HEK293 (cell line): ENCODE measurements around the gene TMEM222.

Source experiments
- CTCF ChIA-PET: fragments of 350-600 bp; formaldehyde crosslinking; extraction: SDS; loops from one replicate; lab custom pipeline; 2021; ENCODE audit warnings: antibody characterized with exemption; lab: Yijun Ruan, JAX
- POLR2A ChIA-PET: fragments of 300-600 bp; formaldehyde crosslinking; extraction: SDS; loops from one replicate; lab custom pipeline; 2020; ENCODE audit warnings: antibody characterized with exemption, inconsistent platforms; lab: Yijun Ruan, JAX
- H3K27ac ChIP-seq: fragments of 200-500 bp; sonication (Bioruptor generic); 2 replicates; pipeline ENCODE4 v1.5.1; 2014; ENCODE audit warnings: low read depth, low read length, control low read depth, inconsistent platforms; ENCODE audit errors: extremely low read depth
- H3K36me3 ChIP-seq, 2 experiments: fragments of 200-500 bp in 1 of 2; sonication (Bioruptor generic) in 1 of 2; 1 replicate in 1 of 2; 2 replicates in 1 of 2; pipeline ENCODE4 v1.5.1; 2014 to 2017; ENCODE audit warnings: inconsistent platforms in 2 of 2, low read length in 2 of 2; ENCODE audit not compliant: control insufficient read depth in 2 of 2, insufficient read depth in 1 of 2
- H3K4me1 ChIP-seq: fragments of 200-500 bp; sonication (Bioruptor generic); 2 replicates; pipeline ENCODE4 v1.5.1; 2014; ENCODE audit warnings: mild to moderate bottlenecking, low read length, inconsistent platforms; ENCODE audit not compliant: control insufficient read depth, insufficient read depth
- H3K4me3 ChIP-seq: 2 replicates; pipeline ENCODE4 v1.5.1; 2011; ENCODE audit warnings: low read depth, mild to moderate bottlenecking, control low read depth, low read length, moderate library complexity
- H3K9me3 ChIP-seq: fragments of 200-500 bp; sonication (Bioruptor generic); 2 replicates; pipeline ENCODE4 v1.5.1; 2014; ENCODE audit warnings: low read depth, low read length, inconsistent platforms; ENCODE audit not compliant: control insufficient read depth, insufficient read depth
- MYNN ChIP-seq: fragments of 450-650 bp; formaldehyde crosslinking; IDR thresholded peaks from 2 replicates; pipeline ENCODE4 v1.5.1; 2016; ENCODE audit warnings: missing biosample characterization, missing genetic modification characterization, borderline replicate concordance
- REPIN1 ChIP-seq: fragments of 450-650 bp; formaldehyde crosslinking; IDR thresholded peaks from 2 replicates; pipeline ENCODE4 v1.5.1; 2017; ENCODE audit warnings: missing biosample characterization, missing genetic modification characterization, low read depth
- ZBTB20 ChIP-seq: fragments of 450-650 bp; formaldehyde crosslinking; IDR thresholded peaks from 2 replicates; pipeline ENCODE4 v1.5.1; 2016; ENCODE audit warnings: missing biosample characterization, missing genetic modification characterization
- ZBTB21 ChIP-seq: fragments of 450-650 bp; formaldehyde crosslinking; IDR thresholded peaks from 2 replicates; pipeline ENCODE4 v1.5.1; 2017; ENCODE audit warnings: missing biosample characterization, missing genetic modification characterization
- ZEB2 ChIP-seq: fragments of 450-650 bp; formaldehyde crosslinking; IDR thresholded peaks from 2 replicates; pipeline ENCODE4 v1.5.1; 2016; ENCODE audit warnings: missing biosample characterization, missing genetic modification characterization
- ZNF112 ChIP-seq: fragments of 450-650 bp; formaldehyde crosslinking; IDR thresholded peaks from 2 replicates; pipeline ENCODE4 v1.5.0; 2017; ENCODE audit warnings: missing biosample characterization, missing genetic modification characterization
- ZNF146 ChIP-seq: fragments of 450-650 bp; formaldehyde crosslinking; IDR thresholded peaks from 2 replicates; pipeline ENCODE4 v1.5.1; 2016; ENCODE audit warnings: missing biosample characterization, missing genetic modification characterization
- ZNF239 ChIP-seq: fragments of 450-650 bp; formaldehyde crosslinking; IDR thresholded peaks from 2 replicates; pipeline ENCODE4 v1.5.1; 2016; ENCODE audit warnings: missing biosample characterization, missing genetic modification characterization
- ZNF391 ChIP-seq: fragments of 450-650 bp; formaldehyde crosslinking; IDR thresholded peaks from 2 replicates; pipeline ENCODE4 v1.5.1; 2016; ENCODE audit warnings: low read depth, missing biosample characterization, missing genetic modification characterization, borderline replicate concordance
- ZNF416 ChIP-seq: fragments of 450-650 bp; formaldehyde crosslinking; IDR thresholded peaks from 2 replicates; pipeline ENCODE4 v1.5.1; 2016; ENCODE audit warnings: missing biosample characterization, missing genetic modification characterization
- TF ChIP-seq, protein P1 (sequence below): fragments of 450-650 bp; formaldehyde crosslinking; IDR thresholded peaks from 2 replicates; pipeline ENCODE4 v1.5.1; 2016; ENCODE audit warnings: missing biosample characterization, missing genetic modification characterization
- TF ChIP-seq, protein P2 (sequence below): fragments of 450-650 bp; formaldehyde crosslinking; IDR thresholded peaks from 2 replicates; pipeline ENCODE4 v1.5.1; 2016; ENCODE audit warnings: missing biosample characterization, missing genetic modification characterization
- TF ChIP-seq, protein P3 (sequence below): fragments of 450-650 bp; formaldehyde crosslinking; IDR thresholded peaks from 2 replicates; pipeline ENCODE4 v1.5.1; 2016; ENCODE audit warnings: missing biosample characterization, missing genetic modification characterization

TMEM222 gene

DNA sequence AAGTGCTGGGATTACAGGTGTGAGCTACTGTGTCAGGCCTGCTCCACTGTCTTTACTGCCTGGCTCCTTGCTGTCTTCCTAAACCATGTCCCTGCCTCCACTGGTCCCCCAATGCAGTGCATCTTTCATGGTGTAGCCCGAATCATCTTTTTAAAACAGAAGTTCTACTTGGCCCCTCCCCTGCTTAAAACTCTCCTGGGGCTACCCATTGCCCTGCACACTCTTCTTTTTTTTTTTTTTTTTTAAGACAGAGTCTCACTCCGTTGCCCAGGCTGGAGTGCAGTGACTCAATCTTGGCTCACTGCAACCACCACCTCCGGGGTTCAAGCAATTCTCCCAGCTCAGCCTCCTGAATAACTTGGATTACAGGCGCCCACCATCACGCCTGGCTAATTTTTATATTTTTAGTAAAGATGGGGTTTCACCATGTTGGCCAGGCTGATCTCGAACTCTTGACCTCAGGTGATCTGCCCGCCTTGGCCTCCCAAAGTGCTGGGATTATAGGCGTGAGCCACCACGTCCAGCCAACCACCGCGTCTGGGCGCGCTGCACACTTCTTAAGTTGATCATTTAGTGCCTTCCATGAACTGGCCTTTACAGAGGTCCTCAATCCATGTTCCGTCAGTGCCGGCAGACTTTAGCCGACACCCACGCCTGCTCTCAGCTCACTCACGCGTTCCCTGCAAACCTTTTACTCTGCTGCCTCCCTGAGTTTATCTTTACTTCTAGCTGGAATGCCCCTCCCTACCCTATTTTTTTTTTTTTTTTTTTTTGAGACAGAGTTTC is 50.3 kb downstream of the TMEM222 start:
- Histone ChIP-seq H3K9me3 (no peaks in the 10 kb centered on the region), H3K27ac (no peak overlapping the region), H3K4me3 (no peak overlapping the region), H3K36me3 (no peaks in the 10 kb centered on the region), H3K4me1 (peaks cover 1% of the 10 kb centered on the region; the same call in 1 of the 2 replicates)
- ChIA-PET POLR2A (no interaction called here), CTCF (interaction anchor here (0.7 to 1.2 kb wide), 7 partner anchors 15 to 273 kb away, joined by 3 to 4 read pairs (median 3); no protein-coding TSS in a partner anchor)
- TF ChIP-seq MYNN (tag by site-specific recombination) = no peak
- no peak for TF ChIP-seq ZNF416 (tag by site-specific recombination)
- no peak for TF ChIP-seq REPIN1 (tag by site-specific recombination)
- no peak for TF ChIP-seq ZBTB20
- TF ChIP-seq ZNF146 (tag by site-specific recombination) = no peak
- TF ChIP-seq, protein P1, sequence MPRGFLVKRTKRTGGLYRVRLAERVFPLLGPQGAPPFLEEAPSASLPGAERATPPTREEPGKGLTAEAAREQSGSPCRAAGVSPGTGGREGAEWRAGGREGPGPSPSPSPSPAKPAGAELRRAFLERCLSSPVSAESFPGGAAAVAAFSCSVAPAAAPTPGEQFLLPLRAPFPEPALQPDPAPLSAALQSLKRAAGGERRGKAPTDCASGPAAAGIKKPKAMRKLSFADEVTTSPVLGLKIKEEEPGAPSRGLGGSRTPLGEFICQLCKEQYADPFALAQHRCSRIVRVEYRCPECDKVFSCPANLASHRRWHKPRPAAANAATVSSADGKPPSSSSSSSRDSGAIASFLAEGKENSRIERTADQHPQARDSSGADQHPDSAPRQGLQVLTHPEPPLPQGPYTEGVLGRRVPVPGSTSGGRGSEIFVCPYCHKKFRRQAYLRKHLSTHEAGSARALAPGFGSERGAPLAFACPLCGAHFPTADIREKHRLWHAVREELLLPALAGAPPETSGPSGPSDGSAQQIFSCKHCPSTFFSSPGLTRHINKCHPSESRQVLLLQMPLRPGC (tag by site-specific recombination) = no peak
- TF ChIP-seq ZNF112 (tag by site-specific recombination) = no peak
- no peak for TF ChIP-seq ZNF391 (tag by site-specific recombination)
- TF ChIP-seq ZEB2 (tag by site-specific recombination) = no peak
- TF ChIP-seq ZBTB21 (tag by site-specific recombination) = no peak

DNA sequence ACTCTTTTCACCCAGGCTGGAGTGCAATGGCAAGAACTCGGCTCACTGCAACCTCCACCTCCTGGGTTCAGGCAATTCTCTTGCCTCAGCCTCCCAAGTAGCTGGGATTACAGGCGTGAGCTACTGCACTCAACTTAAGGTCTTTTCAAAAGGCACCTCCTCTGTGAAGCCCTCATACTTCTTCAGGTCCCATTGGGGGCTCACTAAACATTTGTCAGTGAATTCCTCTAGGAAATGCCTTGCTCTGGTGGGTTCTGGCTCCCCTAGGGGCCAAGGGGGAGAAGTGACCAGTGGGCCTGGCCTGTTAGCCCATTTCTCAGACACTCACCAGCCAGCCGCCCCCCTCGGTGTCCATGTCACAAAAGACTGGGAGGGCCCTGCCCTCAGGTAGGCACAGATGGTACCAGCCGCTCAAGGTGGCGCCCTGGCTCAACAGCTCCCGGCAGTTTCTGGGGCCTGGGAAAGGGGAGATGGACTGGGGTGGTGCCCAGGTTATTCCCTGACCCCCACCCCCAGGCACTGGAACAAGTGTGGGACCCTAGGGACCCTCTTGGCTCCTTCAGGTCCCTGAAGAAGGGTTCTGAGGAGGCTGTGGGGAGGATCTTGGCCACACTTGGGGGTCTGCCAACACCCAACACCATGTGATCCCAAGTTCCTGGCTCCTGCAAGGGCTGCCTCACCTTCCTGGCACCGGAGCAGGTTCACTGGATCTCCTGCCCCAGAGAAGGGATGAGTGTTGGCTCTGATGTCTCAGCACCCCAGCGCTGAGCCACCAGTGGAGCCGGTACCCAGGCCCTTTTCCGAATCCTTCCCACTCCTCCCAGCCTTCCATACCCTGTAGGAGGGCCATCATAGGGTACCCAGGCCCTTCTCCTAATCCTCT is 51.1 kb downstream of the TMEM222 start:
- Histone ChIP-seq H3K4me1 (no peaks in the 10 kb centered on the region), H3K4me3 (no peak overlapping the region), H3K27ac (no peak overlapping the region), H3K9me3 (no peaks in the 10 kb centered on the region), H3K36me3 (no peaks in the 10 kb centered on the region)
- POLR2A ChIA-PET = no interaction called here
- CTCF ChIA-PET = interaction anchor here (0.7 to 0.8 kb wide), 5 partner anchors 15 to 222 kb away, joined by 3 to 4 read pairs (median 4); no protein-coding TSS in a partner anchor
- TF ChIP-seq, protein P2, sequence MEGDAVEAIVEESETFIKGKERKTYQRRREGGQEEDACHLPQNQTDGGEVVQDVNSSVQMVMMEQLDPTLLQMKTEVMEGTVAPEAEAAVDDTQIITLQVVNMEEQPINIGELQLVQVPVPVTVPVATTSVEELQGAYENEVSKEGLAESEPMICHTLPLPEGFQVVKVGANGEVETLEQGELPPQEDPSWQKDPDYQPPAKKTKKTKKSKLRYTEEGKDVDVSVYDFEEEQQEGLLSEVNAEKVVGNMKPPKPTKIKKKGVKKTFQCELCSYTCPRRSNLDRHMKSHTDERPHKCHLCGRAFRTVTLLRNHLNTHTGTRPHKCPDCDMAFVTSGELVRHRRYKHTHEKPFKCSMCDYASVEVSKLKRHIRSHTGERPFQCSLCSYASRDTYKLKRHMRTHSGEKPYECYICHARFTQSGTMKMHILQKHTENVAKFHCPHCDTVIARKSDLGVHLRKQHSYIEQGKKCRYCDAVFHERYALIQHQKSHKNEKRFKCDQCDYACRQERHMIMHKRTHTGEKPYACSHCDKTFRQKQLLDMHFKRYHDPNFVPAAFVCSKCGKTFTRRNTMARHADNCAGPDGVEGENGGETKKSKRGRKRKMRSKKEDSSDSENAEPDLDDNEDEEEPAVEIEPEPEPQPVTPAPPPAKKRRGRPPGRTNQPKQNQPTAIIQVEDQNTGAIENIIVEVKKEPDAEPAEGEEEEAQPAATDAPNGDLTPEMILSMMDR (tag by site-specific recombination) = 0 out of 2 replicates have a peak, but pooled peaks have one; percentile 22
- TF ChIP-seq ZBTB21 (tag by site-specific recombination) (no peak), ZNF239 (tag by site-specific recombination) (no peak)
- TF ChIP-seq, protein P3, sequence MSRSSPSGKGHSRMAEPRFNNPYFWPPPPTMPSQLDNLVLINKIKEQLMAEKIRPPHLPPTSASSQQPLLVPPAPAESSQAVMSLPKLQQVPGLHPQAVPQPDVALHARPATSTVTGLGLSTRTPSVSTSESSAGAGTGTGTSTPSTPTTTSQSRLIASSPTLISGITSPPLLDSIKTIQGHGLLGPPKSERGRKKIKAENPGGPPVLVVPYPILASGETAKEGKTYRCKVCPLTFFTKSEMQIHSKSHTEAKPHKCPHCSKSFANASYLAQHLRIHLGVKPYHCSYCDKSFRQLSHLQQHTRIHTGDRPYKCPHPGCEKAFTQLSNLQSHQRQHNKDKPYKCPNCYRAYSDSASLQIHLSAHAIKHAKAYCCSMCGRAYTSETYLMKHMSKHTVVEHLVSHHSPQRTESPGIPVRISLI (tag by site-specific recombination) = 0 out of 2 replicates have a peak, but pooled peaks have one; percentile 25
